GM12875 (cell line): ENCODE measurements around the gene TP73.

Source experiments
- H3K4me3 ChIP-seq: one replicate; pipeline ENCODE4 v1.5.1; 2011; ENCODE audit warnings: low read depth, low read length, control low read depth
- CTCF ChIP-seq: IDR thresholded peaks from 2 replicates; pipeline ENCODE4 v1.5.1; 2011; ENCODE audit warnings: low read depth, mild to moderate bottlenecking, control low read depth, inconsistent platforms, low read length, moderate library complexity, borderline replicate concordance; ENCODE audit not compliant: insufficient read depth

Gene TP73

GRCh38 chr1:3732434-3733093 is 80.2 kb downstream of the TP73 start:
- no peak for TF ChIP-seq CTCF
- no peak overlapping the region for H3K4me3 ChIP-seq

- TF ChIP-seq CTCF: no peak
These were observed 81.0 kb downstream of the TP73 start for GRCh38 chr1:3733094-3733882.

GRCh38 chr1:3733883-3734589 is 81.7 kb downstream of the TP73 start:
- TF ChIP-seq CTCF: no peak
- no peak overlapping the region for H3K4me3 ChIP-seq

More at GRCh38 chr1:3733094-3733882, 81.0 kb downstream of the TP73 start:
- no peak overlapping the region for H3K4me3 ChIP-seq

GRCh38 chr1:3734602-3735001 is 82.3 kb downstream of the TP73 start:
- H3K4me3 ChIP-seq: no peak overlapping the region
- no peak for TF ChIP-seq CTCF

DNA sequence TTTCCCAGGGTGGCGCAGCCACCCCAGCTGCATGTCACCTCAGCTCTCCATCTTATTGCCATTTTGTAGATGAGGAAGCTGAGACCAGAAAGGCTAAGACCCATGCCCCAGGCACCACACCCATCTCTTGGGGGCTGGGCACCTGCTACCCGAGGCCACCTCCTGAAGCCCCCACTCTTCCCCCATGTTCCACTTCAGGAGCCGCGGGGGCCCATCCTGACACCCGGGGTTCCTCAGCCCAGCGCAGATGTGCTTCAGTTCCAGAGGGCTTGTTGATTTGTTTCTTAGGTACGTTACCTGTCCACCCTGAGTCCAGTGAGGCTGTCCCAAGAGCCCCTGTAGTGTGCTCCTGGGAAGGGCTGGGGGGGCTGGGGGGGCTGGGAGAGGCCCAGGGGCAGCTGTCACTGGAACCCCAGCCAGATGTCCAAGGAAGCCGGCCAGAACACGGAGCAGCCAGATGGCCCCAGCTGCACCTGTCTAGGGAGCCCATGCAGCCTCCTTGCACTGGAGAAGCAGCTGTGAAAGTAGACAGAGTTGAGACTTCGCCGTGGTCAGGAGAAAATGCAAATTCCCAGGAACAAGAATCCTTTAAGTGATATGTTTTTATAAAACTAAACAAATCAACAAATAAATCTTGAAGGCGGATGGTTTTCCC is 82.8 kb downstream of the TP73 start:
- TF ChIP-seq CTCF: no peak
- no peak overlapping the region for H3K4me3 ChIP-seq

DNA sequence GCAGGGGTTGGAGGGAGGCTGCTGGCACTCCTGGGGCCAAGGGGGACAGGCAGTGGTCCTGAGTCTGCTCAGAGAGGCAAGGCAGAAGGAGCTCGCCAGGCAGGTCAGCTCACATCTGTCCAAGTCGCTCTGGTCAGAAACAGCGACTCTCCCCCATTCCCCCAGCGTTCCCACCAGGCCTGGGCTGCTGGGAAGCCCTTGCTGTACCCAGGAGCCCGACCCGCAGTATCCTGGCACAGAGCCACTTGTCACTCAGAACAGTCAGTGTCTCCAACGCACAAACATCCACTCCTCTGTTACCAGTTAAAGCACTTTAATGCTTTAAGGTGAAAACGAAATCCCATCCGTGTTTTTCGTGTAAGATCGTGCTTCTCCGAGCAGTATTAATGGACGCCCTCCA is 83.4 kb downstream of the TP73 start:
- no peak overlapping the region for H3K4me3 ChIP-seq
- TF ChIP-seq CTCF: no peak
